NCI-H2029 treated with DMSO at 0.1 percent for 48 hours (cell line): ENCODE data around the gene PIGO.

Experiments
- DNase-seq: peaks from one replicate; lab custom pipeline; 2025; lab: John Stamatoyannopoulos, UW

PIGO gene

GRCh38 chr9:35106343-35106730, 9.9 kb upstream of the PIGO start:
- no peak for DNase-seq

- no peak for DNase-seq
These were observed 9.4 kb upstream of the PIGO start for GRCh38 chr9:35105571-35106342.

GRCh38 chr9:35105126-35105525, 8.7 kb upstream of the PIGO start:
- no peak for DNase-seq

GRCh38 chr9:35104586-35104985, 8.2 kb upstream of the PIGO start:
- DNase-seq = no peak

GRCh38 chr9:35103660-35104191, 7.3 kb upstream of the PIGO start:
- DNase-seq = no peak

- DNase-seq = peak; percentile 95
These were observed 6.6 kb upstream of the PIGO start, which contains the start of gene STOML2 for GRCh38 chr9:35102769-35103659. TSS of gene STOML2 (minus strand) at chr9:35103131. CDS start at chr9:35103094, 37 bp downstream.

GRCh38 chr9:35102465-35102768, 6.0 kb upstream of the PIGO start:
- DNase-seq = no peak

- DNase-seq = no peak
These were observed 1.2 kb upstream of the PIGO start for GRCh38 chr9:35097573-35097972.

- DNase-seq = no peak
These were observed 4.9 kb downstream of the PIGO start for GRCh38 chr9:35091536-35091935.

- no peak for DNase-seq
These were observed 7.0 kb downstream of the PIGO start for GRCh38 chr9:35089434-35089833.

- DNase-seq = no peak
These were observed 11.3 kb downstream of the PIGO start for GRCh38 chr9:35085078-35085477.

- DNase-seq = peak; percentile 68
These were observed 16.7 kb downstream of the PIGO start, which contains the start of gene FANCG for GRCh38 chr9:35079426-35080341. TSS of gene FANCG (minus strand) at chr9:35079942. CDS start at chr9:35079524, 418 bp downstream.

- DNase-seq = no peak
These were observed 17.4 kb downstream of the PIGO start for GRCh38 chr9:35079041-35079425.

- no peak for DNase-seq
These were observed 18.3 kb downstream of the PIGO start for GRCh38 chr9:35078066-35078465.

- no peak for DNase-seq
These were observed 19.5 kb downstream of the PIGO start for GRCh38 chr9:35076848-35077247.

- no peak for DNase-seq
These were observed 21.0 kb downstream of the PIGO start for GRCh38 chr9:35075358-35075757.

- DNase-seq = no peak
These were observed 21.6 kb downstream of the PIGO start for GRCh38 chr9:35074791-35075190.

GRCh38 chr9:35074141-35074540, 22.2 kb downstream of the PIGO start:
- DNase-seq = no peak

- no peak for DNase-seq
These were observed 23.1 kb downstream of the PIGO start for GRCh38 chr9:35073279-35073612.

GRCh38 chr9:35072461-35073278, 23.7 kb downstream of the PIGO start, which contains the start of gene VCP:
TSS of gene VCP (minus strand) at chr9:35072625. CDS start at chr9:35072353, 272 bp downstream.
- DNase-seq = peak; percentile 97
